Renal pelvis (tissue), 12 donors: ENCODE data around the gene KPNA4. TPM values are rescaled to one million over a fixed set of nuclear protein-coding genes. Genes with fewer than 3 reads are reported as not detected.
A peak's percentile ranks its signal among the peaks of the same experiment; 100 is the strongest.
"Not testable (repeated sequence)": the region's sequence is repeated elsewhere in the genome, so short reads cannot be mapped to it uniquely, and the experiment has no call there.

Experiments
- DNase-seq: peaks from one replicate; pipeline ENCODE4 v3.0.0-alpha.2; 2013
- long read RNA-seq, 16 experiments: transcript quantifications; one replicate each; lab custom pipeline, GENCODE V29; 2026
- polyA plus RNA-seq, 3 donors: library from polyadenylated mRNA; unstranded; fragments of 120-200 nt; gene quantifications; one replicate each; pipeline ENCODE4 v1.2.1, GENCODE V29; 2013; ENCODE audit not compliant: insufficient read length in 3 of 3

The KPNA4 gene, protein sequence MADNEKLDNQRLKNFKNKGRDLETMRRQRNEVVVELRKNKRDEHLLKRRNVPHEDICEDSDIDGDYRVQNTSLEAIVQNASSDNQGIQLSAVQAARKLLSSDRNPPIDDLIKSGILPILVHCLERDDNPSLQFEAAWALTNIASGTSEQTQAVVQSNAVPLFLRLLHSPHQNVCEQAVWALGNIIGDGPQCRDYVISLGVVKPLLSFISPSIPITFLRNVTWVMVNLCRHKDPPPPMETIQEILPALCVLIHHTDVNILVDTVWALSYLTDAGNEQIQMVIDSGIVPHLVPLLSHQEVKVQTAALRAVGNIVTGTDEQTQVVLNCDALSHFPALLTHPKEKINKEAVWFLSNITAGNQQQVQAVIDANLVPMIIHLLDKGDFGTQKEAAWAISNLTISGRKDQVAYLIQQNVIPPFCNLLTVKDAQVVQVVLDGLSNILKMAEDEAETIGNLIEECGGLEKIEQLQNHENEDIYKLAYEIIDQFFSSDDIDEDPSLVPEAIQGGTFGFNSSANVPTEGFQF
- polyA plus RNA-seq = 10 to 100 TPM; 67.8 to 68.7 (median 68.7) TPM
- long read RNA-seq, donor 1, full-length matches to known transcripts = 7 of 12 reads
- long read RNA-seq, donor 1, partial matches to known transcripts = 5 of 12 reads
- long read RNA-seq, donor 1, other reads (novel, unspliced or antisense) = 0 of 12 reads
- long read RNA-seq, donor 2, full-length matches to known transcripts = 9 of 9 reads
- long read RNA-seq, donor 2, partial matches to known transcripts = 0 of 9 reads
- long read RNA-seq, donor 2, other reads (novel, unspliced or antisense) = 0 of 9 reads
- long read RNA-seq, donor 3, full-length matches to known transcripts = 3 of 9 reads
- long read RNA-seq, donor 3, partial matches to known transcripts = 6 of 9 reads
- long read RNA-seq, donor 3, other reads (novel, unspliced or antisense) = 0 of 9 reads
- long read RNA-seq, donor 4, full-length matches to known transcripts = 4 of 4 reads
- long read RNA-seq, donor 4, partial matches to known transcripts = 0 of 4 reads
- long read RNA-seq, donor 4, other reads (novel, unspliced or antisense) = 0 of 4 reads
- long read RNA-seq, donor 5, full-length matches to known transcripts = 6 of 13 reads
- long read RNA-seq, donor 5, partial matches to known transcripts = 7 of 13 reads
- long read RNA-seq, donor 5, other reads (novel, unspliced or antisense) = 0 of 13 reads
- long read RNA-seq, donor 6, full-length matches to known transcripts = 8 of 15 reads
- long read RNA-seq, donor 6, partial matches to known transcripts = 7 of 15 reads
- long read RNA-seq, donor 6, other reads (novel, unspliced or antisense) = 0 of 15 reads
- long read RNA-seq, donor 7, full-length matches to known transcripts = 10 of 22 reads
- long read RNA-seq, donor 7, partial matches to known transcripts = 12 of 22 reads
- long read RNA-seq, donor 7, other reads (novel, unspliced or antisense) = 0 of 22 reads
- long read RNA-seq, donor 8, full-length matches to known transcripts = 5 of 5 reads
- long read RNA-seq, donor 8, partial matches to known transcripts = 0 of 5 reads
- long read RNA-seq, donor 8, other reads (novel, unspliced or antisense) = 0 of 5 reads
- long read RNA-seq, donor 9, full-length matches to known transcripts = 10 of 18 reads
- long read RNA-seq, donor 9, partial matches to known transcripts = 8 of 18 reads
- long read RNA-seq, donor 9, other reads (novel, unspliced or antisense) = 0 of 18 reads
- long read RNA-seq, donor 10, full-length matches to known transcripts = 7 of 23 reads
- long read RNA-seq, donor 10, partial matches to known transcripts = 16 of 23 reads
- long read RNA-seq, donor 10, other reads (novel, unspliced or antisense) = 0 of 23 reads
- long read RNA-seq, donor 11, full-length matches to known transcripts = 5 of 5 reads
- long read RNA-seq, donor 11, partial matches to known transcripts = 0 of 5 reads
- long read RNA-seq, donor 11, other reads (novel, unspliced or antisense) = 0 of 5 reads
- long read RNA-seq, donor 12, full-length matches to known transcripts = 11 of 75 reads
- long read RNA-seq, donor 12, partial matches to known transcripts = 64 of 75 reads
- long read RNA-seq, donor 12, other reads (novel, unspliced or antisense) = 0 of 75 reads
- long read RNA-seq, donor 13, full-length matches to known transcripts = 4 of 4 reads
- long read RNA-seq, donor 13, partial matches to known transcripts = 0 of 4 reads
- long read RNA-seq, donor 13, other reads (novel, unspliced or antisense) = 0 of 4 reads
- long read RNA-seq, donor 14 = 0 reads
- long read RNA-seq, donor 15, full-length matches to known transcripts = 10 of 17 reads
- long read RNA-seq, donor 15, partial matches to known transcripts = 7 of 17 reads
- long read RNA-seq, donor 15, other reads (novel, unspliced or antisense) = 0 of 17 reads
- long read RNA-seq, donor 16, full-length matches to known transcripts = 10 of 26 reads
- long read RNA-seq, donor 16, partial matches to known transcripts = 16 of 26 reads
- long read RNA-seq, donor 16, other reads (novel, unspliced or antisense) = 0 of 26 reads

GRCh38 chr3:160565442-160566403 is at the start of gene KPNA4:
Gene KPNA4, minus strand, starts transcription at chr3:160565571. Its CDS starts 289 bp downstream, at chr3:160565282.
- peak; percentile 98 for DNase-seq

- no peak for DNase-seq
These were observed 48.3 kb upstream of the KPNA4 start for GRCh38 chr3:160613661-160614060.

DNA sequence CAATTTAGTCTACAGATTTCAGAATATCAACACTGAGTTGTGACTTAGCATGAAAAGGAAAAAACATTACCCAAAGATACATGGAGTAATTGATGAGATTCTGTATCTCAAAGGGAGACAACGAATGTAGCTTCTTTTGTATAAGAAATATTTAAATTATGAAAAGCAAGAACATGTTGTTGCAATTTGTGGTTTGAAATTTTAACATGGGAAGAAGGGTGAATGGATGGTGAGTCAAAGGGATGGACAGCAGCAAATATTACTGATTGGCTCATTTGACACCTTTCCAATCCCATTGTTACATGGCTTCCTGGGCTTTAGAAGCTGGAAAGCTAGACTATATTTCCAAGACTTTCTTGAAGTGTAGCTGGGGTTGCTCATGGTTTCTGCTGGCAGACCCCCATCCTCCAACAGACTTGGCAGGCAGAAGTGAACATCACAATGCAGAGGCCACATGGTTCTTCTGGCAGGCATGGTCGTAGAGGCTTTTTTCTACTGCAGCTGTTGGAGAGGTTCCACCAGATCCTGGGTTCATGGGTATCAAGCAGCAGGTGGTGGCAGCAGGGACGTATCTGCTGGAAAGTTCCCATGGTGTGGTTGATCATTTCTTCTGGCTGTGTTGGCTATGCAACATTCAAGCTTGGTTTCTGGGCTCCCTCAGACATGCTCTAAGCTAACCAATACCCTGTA is 47.2 kb upstream of the KPNA4 start:
- DNase-seq = no peak

DNA sequence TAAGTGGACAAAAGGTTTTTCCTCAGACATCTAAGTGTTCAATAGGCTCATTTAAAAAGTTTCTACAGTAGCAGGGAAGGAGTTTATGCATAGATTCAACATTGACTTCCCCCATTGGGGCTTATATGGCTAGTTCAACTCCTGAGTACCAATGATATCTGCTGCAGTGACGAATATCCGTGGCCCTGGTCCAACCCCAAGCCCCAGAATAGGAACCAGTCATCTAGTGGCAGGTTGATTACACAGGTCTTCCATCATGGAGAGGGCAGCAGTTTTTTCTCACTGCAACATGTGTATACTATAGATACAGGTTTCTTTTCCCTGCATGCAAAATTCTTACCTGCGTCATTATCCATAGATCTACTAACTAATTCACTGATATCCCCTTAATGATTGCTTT is 45.8 kb upstream of the KPNA4 start:
- DNase-seq = no peak

GRCh38 chr3:160608870-160609269 is 43.5 kb upstream of the KPNA4 start:
- DNase-seq = no peak

DNA sequence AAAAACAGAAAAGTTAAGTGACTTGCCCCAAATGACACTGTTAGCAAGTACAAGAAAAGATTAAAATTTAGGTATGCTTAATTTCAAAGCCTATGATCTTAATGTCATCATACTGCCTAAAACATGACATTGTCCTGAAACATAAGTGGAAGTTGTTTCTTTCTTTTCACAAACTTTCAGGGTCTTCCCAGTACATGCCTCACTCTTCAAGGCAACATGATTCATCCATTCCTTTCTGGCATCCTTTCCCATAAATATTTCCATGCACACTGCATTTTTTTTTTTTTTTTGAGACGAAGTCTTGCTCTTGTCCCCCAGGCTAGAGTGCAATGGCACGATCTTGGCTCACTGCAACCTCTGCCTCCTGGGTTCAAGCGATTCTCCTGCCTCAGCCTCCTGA is 42.5 kb upstream of the KPNA4 start:
- DNase-seq = no peak

DNA sequence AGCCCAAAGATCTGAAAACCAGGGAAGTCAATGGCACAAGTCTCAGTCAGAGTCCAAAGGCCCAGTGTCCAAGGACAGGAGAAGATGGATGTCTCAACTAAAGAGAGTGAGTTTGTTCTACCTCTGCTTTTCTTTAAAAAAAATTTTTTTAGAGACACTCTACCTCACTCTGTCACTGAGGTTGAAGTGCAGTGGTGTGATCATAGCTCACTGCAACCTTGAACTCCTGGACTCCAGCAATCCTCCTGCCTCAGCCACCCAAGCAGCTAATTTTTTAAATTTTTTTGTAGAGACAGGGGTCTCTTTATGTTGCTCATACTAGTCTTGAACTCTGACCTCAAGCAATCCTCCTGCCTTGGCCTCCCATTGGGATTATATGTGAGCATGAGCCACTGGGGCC is 39.9 kb upstream of the KPNA4 start:
- no peak for DNase-seq

DNA sequence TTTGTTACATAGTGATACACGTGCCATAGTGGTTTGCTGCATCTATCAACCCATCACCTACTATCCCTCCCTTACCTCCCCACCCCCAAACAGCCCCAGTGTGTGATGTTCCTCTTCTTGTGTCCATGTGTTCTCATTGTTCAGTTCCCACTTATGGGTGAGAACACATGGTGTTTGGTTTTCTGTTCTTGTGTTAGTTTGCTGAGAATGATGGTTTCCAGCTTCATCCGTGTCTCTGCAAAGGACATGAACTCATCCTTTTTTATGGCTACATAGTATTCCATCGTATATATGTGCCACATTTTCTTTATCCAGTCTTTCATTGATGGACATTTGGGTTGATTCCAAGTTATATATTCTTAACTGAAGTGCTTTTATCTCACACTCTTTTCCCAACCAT is 38.5 kb upstream of the KPNA4 start:
- DNase-seq = not testable (repeated sequence)

DNA sequence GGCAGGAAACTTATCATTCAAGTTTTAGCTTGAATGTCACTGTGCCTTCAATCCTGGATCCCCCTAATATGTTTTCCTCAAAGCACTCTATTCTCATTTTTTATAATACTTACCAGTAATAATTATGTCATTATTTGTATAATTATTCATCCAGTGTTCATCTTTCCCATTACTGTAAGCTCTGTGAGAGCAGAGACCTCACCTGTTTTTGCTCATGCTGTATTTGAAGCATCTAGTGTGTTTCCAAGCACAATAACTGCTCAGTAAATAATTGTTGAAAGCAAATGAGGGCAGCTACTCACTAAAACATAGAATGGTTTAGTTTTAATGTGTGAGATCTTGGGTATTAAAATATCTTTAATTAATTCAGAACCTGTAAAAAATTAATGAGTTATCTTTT is 36.9 kb upstream of the KPNA4 start:
- DNase-seq = no peak

DNA sequence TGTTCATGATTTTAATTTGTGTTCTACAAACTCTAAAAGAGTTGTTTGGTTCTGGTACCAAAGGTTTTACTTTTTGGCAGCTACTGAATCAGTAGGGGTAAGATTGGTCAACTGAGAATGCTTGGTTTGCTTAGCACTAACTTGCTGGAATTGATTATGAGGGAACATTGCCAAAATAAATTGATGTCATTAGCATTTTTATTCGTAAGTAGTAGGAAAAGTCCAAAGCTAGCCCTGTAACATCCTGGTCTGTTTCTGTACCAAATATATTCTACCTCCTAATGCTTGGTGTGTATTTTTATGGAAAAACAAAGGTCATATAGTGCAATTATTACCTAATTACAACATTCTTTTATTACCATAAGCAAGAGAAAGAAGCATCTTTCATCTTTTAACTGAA is 35.9 kb upstream of the KPNA4 start:
- no peak for DNase-seq

DNA sequence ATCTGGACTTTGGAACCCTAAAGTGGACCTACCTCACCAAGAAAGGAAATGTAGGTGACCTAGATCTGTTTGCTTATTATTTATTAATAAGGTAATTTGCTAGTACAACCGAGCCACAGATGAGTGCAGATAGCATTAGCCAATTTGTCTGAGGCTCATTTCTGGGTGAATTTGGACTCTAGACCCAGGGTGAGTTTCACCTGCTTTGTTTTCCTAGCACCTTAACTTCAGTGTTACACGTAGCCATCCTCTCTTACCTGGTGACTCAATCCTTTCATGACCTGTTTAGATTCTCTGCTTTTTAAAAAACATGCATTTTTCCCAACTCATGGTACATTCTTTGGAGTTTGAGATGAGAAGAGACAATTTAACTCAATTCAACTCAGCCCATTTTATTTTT is 33.5 kb upstream of the KPNA4 start:
- no peak for DNase-seq

DNA sequence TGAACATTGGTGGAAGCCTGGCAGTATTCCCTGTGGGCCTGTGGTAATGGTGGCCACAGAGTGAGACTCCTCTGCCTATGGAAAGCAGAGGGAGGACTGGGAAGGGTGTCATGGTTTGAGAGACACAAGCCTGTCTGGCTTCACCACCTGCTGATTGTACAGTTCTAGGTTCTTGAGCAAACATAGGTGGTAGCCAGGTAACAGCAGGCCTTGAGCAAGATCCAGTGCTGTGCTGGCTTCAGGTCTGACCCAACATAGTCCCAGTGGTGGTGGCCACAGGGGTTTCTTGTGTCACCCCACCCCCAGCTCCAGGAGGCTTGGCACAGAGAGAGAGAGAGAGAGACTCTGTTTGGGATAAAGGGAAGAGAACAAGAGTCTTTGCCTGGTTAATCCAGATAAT is 22.7 kb upstream of the KPNA4 start:
- no peak for DNase-seq

- DNase-seq = no peak
These were observed 21.7 kb upstream of the KPNA4 start for GRCh38 chr3:160587105-160587504.

GRCh38 chr3:160586679-160587078 is 21.3 kb upstream of the KPNA4 start:
- DNase-seq = no peak

DNA sequence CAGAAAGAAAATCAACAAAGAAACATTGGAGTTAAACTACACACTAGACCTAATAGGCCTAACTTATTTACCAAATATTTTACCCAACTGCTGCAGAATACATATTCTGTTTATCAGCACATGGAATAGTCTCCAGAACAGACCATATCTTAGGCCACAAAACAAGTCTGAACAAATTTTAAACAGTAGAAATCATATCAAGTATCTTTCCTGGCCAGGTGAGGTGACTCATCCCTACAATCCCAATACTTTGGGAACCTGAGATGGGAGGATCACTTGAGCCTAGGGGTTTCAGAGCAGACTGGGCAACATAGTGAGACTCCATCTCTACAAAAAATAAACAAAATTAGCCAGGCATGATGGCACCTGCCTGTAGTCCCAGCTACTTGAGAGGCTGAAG is 18.1 kb upstream of the KPNA4 start:
- no peak for DNase-seq

DNA sequence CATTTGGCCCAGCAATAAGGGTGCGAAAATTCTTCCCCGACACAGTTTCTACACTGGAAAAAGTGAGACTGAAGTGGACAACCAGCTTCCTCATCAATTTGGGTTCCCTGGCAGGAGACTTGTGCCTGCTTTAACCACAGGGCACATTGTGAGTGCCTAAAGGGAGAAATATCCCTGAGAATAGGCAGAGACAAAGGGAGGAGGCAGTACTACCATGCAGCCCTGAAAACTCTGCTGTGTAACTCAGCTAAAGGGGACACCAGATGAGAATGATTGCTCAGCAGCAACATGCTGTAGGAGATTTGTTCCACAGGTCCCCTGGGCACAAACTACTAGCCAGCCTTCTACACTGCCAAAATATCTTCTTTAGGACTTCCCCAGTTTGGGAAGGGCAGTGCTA is 15.6 kb upstream of the KPNA4 start:
- DNase-seq = no peak

DNA sequence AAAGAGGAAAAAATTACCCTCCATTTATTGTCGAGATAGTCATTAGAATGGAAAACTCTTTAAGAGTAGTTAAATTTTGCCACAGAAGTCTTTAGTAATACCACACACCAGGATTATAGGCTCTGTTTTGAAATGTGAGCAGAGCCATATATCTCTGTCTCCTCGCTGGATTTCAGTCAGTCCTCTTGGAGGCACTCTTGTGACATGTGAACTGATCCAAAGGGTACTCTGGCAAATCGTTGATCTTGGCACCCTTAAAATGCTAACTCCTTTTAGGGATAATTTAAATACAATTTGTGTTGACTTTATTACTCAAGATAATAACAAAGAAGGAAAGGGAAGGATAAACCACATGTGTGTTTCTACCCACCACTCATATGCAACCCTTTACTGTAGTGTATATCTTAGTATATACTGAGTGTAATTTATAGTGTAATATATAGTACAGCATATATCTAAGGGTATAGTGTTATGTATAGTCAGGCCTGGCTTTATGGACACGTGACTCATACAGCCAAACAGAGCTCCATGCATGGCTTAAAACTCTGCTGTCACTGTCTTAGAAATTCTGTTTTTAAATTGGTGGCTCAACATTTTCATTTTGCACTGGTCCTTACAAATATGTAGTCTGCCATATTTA is 12.3 kb upstream of the KPNA4 start:
- peak; percentile 7 for DNase-seq
